ENCODE data around the gene HRH1.

Gene HRH1

GRCh38 chr3:11287404-11287803 lies 133.1 kb downstream of the HRH1 start:
- no peak for DNase-seq

- no peak for DNase-seq
These were observed 133.8 kb downstream of the HRH1 start for GRCh38 chr3:11288021-11288491.

GRCh38 chr3:11288786-11289637 lies 134.7 kb downstream of the HRH1 start:
- no peak for DNase-seq

GRCh38 chr3:11289864-11290263 lies 135.6 kb downstream of the HRH1 start:
- no peak for DNase-seq

- DNase-seq, result no peak
These were observed 136.7 kb downstream of the HRH1 start for GRCh38 chr3:11290743-11291680.

- DNase-seq, result no peak
These were observed 137.5 kb downstream of the HRH1 start for GRCh38 chr3:11291808-11292207.

GRCh38 chr3:11297126-11297525 lies 142.8 kb downstream of the HRH1 start:
- DNase-seq, result no peak

GRCh38 chr3:11300970-11301369 lies 146.7 kb downstream of the HRH1 start:
- no peak for DNase-seq

- no peak for DNase-seq
These were observed 148.2 kb downstream of the HRH1 start for GRCh38 chr3:11302444-11302843.

- no peak for DNase-seq
These were observed 149.9 kb downstream of the HRH1 start for GRCh38 chr3:11304175-11304574.

- DNase-seq, result no peak
These were observed 151.2 kb downstream of the HRH1 start for GRCh38 chr3:11305509-11305908.

- DNase-seq, result no peak
These were observed 152.7 kb downstream of the HRH1 start for GRCh38 chr3:11306817-11307589.

GRCh38 chr3:11307830-11308432 lies 153.6 kb downstream of the HRH1 start:
- no peak for DNase-seq

GRCh38 chr3:11310258-11310657 lies 156.0 kb downstream of the HRH1 start:
- DNase-seq, result no peak

GRCh38 chr3:11312166-11312565 lies 157.9 kb downstream of the HRH1 start:
- no peak for DNase-seq
